Measurements from ENCODE around the gene GLI3.

DNA sequence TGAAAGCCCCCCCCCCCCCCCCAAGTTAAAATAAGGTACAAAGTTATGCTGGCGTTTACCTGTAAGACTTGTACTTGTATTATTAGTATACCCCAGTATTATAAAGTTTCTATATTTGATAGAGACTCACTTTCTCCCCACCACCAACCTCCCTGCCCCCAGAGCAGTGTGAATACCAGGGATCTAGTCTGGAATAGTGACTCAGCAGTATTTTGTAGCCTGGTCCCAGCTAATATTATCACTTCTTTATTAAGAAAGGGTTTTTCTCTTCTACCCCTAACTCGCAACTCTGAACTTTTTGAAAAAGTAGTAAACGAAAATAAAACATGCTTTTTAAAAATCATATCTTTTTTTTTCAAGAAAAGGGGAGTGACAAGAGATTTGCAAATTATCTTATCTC, 26.7 kb downstream of the GLI3 start:
- TF ChIP-seq CTCF (IDR thresholded peaks at IDR 0.05) = no peak
- no peak for TF ChIP-seq POLR2A (IDR thresholded peaks at IDR 0.05)

All from adrenal gland (tissue), 5 donors.